ENCODE data around the gene CNMD. TPM values are rescaled to one million over a fixed set of nuclear protein-coding genes. Genes with fewer than 3 reads are reported as not detected.

CNMD gene
- total RNA-seq, 4 donors from 2014 or later = not detected

DNA sequence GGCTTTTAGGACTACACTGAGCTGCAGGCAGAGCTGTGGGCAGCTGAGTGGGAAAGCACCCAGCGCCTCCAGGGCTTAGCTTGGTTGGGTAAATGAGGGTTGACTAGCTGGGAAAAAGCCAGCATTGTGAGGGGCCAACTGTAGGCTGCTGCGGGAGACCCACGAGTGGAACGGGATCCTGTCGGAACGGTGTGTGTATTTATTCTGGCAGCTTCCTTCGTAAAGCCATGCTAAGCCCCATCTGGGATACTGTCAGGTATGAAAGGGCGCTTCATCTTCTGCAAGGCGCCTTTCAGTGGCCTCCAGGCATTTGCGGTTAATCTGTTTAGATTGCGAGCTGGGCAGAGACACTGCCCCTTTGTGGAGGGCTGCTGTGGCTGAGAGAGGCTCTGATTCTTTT lies 39.5 kb upstream of the CNMD start:
- Histone ChIP-seq H3K4me3 (no peak overlapping the region), H3K27me3 (peaks cover 0 to 36% (median 0%) of the 10 kb centered on the region in 4 donors), H3K27ac (no peak overlapping the region), H3K36me3 (no peaks in the 10 kb centered on the region), H3K9me3 (no peaks in the 10 kb centered on the region), H3K4me1 (no peaks in the 10 kb centered on the region)
- 45 to 49% methylated on average over 4 to 11 of the region's 11 CpGs for WGBS, 2 donors
- intact Hi-C loops (cut with DNase I) = no loop called here
- DNase-seq = no peak
- TF ChIP-seq POLR2A (IDR thresholded peaks at IDR 0.05) = no peak
- TF ChIP-seq, protein P1, sequence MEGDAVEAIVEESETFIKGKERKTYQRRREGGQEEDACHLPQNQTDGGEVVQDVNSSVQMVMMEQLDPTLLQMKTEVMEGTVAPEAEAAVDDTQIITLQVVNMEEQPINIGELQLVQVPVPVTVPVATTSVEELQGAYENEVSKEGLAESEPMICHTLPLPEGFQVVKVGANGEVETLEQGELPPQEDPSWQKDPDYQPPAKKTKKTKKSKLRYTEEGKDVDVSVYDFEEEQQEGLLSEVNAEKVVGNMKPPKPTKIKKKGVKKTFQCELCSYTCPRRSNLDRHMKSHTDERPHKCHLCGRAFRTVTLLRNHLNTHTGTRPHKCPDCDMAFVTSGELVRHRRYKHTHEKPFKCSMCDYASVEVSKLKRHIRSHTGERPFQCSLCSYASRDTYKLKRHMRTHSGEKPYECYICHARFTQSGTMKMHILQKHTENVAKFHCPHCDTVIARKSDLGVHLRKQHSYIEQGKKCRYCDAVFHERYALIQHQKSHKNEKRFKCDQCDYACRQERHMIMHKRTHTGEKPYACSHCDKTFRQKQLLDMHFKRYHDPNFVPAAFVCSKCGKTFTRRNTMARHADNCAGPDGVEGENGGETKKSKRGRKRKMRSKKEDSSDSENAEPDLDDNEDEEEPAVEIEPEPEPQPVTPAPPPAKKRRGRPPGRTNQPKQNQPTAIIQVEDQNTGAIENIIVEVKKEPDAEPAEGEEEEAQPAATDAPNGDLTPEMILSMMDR (IDR thresholded peaks at IDR 0.05) = no peak

DNA sequence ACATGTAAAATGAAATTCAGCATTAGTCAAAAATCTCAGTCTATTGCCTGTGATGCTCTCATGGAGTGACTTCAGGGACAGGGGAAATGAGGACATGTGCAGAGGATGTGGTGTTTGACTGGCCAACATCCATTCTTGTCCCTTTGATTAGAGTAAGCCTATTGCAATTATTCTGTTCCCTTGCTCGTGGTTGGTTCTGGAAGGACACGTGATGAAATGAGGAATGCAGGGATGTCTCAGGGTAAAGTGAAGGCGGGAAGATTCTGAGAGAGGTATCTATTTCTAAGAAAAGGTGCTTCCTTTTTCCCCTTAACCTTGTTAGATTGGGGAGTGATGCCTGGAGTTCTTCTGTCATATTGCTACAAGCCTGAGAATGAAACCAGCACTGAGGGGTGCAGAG lies 37.1 kb upstream of the CNMD start:
- Histone ChIP-seq H3K36me3 (no peaks in the 10 kb centered on the region), H3K9me3 (no peaks in the 10 kb centered on the region), H3K4me3 (no peak overlapping the region), H3K4me1 (no peaks in the 10 kb centered on the region), H3K27ac (no peak overlapping the region), H3K27me3 (peaks cover 0 to 49% (median 0%) of the 10 kb centered on the region in 4 donors)
- TF ChIP-seq POLR2A (IDR thresholded peaks at IDR 0.05) = no peak
- TF ChIP-seq, protein P1 (IDR thresholded peaks at IDR 0.05) = no peak
- intact Hi-C loops (cut with DNase I) = no loop called here
- DNase-seq = no peak
- WGBS, 2 donors = 54 to 61% methylated on average over 3 of the region's 3 CpGs

DNA sequence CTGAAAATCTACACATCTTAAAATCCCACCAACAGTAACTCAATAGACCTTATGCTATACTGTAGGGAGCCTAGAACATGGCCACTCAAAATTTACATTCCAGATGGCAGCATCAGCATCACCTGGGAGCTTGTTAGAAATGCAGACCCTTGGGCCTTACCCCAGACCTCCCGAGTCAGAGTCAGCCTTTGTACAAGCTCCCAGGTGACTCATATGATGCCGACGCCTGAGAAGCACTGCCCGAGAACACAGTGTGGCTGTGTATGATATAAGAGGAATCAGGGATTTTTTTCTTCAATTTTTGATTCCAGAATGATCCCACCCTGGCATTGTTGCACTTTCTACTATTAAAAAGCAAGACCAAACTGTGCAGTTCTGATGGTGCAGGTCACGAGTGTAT lies 35.9 kb upstream of the CNMD start:
- Histone ChIP-seq H3K4me1 (no peaks in the 10 kb centered on the region), H3K27ac (no peak overlapping the region), H3K36me3 (no peaks in the 10 kb centered on the region), H3K27me3 (peaks cover 0 to 55% (median 0%) of the 10 kb centered on the region in 4 donors), H3K9me3 (no peaks in the 10 kb centered on the region), H3K4me3 (no peak overlapping the region)
- WGBS, 2 donors = 54 to 56% methylated on average over 3 to 5 of the region's 5 CpGs
- DNase-seq = no peak
- intact Hi-C loops (cut with DNase I) = no loop called here
- TF ChIP-seq POLR2A (IDR thresholded peaks at IDR 0.05) = no peak
- TF ChIP-seq, protein P1 (IDR thresholded peaks at IDR 0.05) = no peak

DNA sequence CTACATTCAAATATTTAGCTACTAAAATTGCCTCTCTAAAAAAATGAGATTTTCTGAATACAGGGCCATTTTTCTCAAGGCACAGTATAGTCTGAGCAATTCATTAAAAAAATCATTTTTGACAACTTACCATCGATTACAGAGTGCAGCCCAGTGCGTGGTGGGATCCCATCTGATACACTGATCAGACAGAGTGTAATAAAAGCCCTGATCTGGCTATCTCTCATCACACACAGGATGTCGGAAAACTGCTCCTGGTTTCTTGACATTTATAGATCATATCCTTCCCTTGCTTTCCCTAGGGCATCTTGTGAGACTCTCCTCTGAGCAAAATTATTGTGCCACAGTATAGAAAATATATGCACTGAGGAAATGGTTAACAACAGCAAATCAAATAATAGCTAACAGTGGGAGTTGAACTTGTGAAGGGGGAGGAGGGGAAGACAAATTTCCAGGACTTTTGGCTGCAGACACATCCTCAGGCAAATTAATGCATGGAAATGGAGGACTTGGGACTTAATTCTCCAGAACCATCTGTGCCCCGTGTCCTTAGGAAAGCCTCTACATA lies 28.4 kb upstream of the CNMD start:
- intact Hi-C loops (cut with DNase I) = no loop called here
- H3K9me3 ChIP-seq = no peaks in the 10 kb centered on the region
- WGBS, 2 donors = 59 to 66% methylated on average over 4 of the region's 4 CpGs

DNA sequence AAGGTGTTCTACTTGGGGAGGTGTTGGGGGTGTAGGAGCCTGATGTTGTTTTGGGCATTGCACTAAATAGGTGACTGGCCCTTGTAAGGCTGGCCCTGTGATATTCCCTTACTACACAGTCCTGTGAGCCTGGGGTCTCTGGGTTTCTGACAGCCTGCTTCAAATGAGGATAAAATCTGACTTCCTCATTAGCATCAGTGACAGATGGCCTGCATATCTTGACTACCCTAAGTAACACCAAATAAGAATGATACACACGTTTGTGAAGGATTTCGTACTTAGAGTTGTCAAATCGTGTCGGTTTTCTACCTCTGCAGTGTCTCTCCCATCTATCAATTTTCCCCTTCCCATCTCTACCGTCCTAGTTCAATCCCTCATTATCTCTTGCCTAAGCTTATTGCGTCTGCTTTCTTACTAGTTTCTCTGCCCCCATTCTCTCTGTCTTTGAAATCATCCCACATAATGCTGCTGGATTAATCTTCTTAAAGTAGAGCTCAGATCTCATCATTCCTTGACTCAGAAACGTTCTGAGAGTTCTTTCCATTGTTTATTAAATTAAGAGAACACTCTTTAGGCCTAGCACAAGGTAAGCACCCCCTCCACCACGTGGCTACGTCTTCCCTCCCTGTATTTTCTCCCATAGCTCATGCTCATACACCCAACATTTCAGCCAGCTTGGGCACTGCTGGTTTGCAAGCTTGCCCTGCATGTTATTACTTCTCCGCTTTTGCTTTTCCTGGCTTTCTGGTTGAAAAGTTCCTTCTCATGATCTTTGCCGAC lies 26.2 kb upstream of the CNMD start:
- DNase-seq = no peak
- H3K27me3 ChIP-seq = no peaks in the 10 kb centered on the region
- intact Hi-C loops (cut with DNase I) = no loop called here
- no peaks in the 10 kb centered on the region for H3K36me3 ChIP-seq
- H3K4me1 ChIP-seq = no peaks in the 10 kb centered on the region
- TF ChIP-seq, protein P1 (IDR thresholded peaks at IDR 0.05) = no peak
- TF ChIP-seq POLR2A (IDR thresholded peaks at IDR 0.05) = no peak
- H3K4me3 ChIP-seq = no peak overlapping the region
- H3K9me3 ChIP-seq = no peaks in the 10 kb centered on the region
- H3K27ac ChIP-seq = no peak overlapping the region
- 66 to 72% methylated on average over 11 of the region's 11 CpGs for WGBS, 2 donors

More for the DNA sequence above, 28.4 kb upstream of the CNMD start:
- TF ChIP-seq POLR2A (IDR thresholded peaks at IDR 0.05) = no peak
- TF ChIP-seq, protein P1 (IDR thresholded peaks at IDR 0.05) = no peak
- no peak for DNase-seq
- Histone ChIP-seq H3K27me3 (peaks cover 0 to 17% (median 0%) of the 10 kb centered on the region in 4 donors), H3K27ac (no peak overlapping the region), H3K4me3 (no peak overlapping the region), H3K36me3 (no peaks in the 10 kb centered on the region), H3K4me1 (no peaks in the 10 kb centered on the region)
